Activated T-cell treated with anti-CD3 and anti-CD28 coated beads, Interleukin-2, amount 50 U/mL, for 1 hour (primary cell): Measurements from ENCODE around the gene PRXL2B.
"Not testable (repeated sequence)": the region's sequence is repeated elsewhere in the genome, so short reads cannot be mapped to it uniquely, and the experiment has no call there.

ENCODE experiments used
- DNase-seq: peaks from one replicate; pipeline ENCODE4 v3.0.0-alpha.2; 2020

The PRXL2B gene

DNA sequence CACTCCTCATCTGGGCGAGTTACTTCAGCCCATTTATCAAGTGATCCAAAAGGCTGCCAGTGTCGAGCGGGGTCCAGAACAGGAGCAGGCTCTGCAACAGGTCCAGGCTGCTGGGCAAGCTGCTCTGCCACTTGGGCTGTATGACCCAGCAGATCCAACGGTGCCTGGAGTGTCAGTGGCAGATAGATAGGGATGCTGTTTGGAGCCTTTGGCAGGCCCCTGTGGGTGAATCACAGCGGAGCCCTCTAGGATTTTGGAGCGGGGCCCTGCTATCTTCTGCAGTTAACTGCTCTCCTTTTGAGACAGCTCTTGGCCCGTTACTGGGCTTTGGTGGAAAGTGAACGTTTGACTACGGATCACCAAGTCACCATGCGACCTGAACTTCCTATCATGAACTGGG is 38.7 kb downstream of the PRXL2B start:
- DNase-seq: no peak

GRCh38 chr1:2625748-2626147 is 39.2 kb downstream of the PRXL2B start:
- DNase-seq: not testable (repeated sequence)

- DNase-seq: no peak
Measured at GRCh38 chr1:2627746-2628145, 41.2 kb downstream of the PRXL2B start.

- peak; percentile 28 for DNase-seq
Measured at GRCh38 chr1:2628191-2628932, 41.8 kb downstream of the PRXL2B start.

DNA sequence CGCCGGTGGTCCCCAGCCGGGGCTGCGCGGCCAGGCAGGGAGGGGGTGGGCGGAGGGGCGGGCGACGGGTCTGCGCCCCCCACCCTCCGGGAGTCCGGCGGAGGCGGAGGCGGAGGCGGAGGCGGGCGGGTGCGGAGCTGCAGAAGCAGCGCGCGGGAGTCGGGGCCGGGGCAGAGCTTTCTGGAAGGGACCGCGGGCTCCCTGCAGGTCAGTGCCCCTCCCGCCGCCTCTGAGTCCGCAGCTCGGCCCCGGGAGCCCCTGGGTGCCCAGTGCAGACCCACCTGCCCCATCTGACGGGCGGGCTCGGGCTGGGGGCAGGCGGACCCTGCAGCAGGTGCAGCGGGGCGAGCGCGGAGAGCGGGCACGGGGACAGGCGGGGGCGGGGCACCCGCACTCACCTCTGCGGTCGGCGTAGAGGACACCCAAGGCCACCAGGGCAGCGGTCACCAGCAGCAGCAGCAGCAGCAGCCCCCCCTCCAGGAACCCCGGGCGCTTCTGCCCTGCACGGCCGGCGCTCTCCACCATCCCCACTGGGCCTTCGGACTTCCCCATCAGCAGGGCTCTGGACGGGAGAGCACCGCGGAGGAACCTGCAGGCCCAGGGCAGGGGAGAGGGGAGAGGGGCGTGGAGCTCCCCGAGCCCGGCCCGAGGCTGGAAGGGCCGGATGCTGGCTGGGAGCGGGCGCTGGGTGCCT is 42.5 kb downstream of the PRXL2B start:
- DNase-seq: peak; percentile 22

DNA sequence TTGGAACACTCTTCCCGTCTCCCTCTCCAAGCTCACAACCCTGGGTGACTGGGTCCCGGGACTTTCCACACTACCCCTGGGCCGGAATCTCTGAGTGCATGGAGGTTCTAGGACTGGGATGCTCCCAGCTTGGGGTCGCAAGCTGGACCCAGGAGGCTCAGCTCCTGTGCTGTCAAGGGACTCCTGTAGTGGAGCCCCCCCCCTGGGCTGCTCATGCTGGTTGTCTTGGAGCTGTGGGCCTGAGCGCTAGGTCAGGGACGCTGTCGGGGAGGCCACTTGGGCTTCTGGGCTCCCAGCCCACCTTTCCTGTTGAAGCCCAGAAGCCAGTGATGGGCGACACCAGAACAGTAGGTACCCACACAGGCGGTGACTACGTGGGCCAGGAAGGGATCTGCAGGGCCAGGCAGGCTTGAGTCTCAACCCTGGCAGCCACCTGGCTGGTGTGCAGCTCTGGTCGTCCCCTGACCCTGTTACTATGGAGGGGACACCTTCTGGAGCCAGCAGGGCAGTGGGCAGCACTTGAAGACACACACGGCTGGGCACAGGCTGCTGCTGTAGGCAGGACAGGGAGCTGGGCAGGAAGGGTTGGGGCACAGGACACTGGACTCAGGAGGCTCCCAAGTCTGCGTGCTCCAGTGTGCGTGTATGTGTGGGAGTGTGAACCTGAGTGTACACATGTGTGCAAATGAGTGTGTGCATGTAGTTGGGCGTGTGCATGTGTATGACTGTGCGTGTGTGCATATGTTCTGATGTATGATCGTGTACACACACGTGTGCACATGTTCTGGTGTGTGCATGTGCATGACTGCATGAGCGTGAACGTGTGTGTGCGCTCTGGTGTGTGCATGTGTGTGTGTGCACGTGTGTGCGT is 43.3 kb downstream of the PRXL2B start:
- DNase-seq: peak; percentile 17

DNA sequence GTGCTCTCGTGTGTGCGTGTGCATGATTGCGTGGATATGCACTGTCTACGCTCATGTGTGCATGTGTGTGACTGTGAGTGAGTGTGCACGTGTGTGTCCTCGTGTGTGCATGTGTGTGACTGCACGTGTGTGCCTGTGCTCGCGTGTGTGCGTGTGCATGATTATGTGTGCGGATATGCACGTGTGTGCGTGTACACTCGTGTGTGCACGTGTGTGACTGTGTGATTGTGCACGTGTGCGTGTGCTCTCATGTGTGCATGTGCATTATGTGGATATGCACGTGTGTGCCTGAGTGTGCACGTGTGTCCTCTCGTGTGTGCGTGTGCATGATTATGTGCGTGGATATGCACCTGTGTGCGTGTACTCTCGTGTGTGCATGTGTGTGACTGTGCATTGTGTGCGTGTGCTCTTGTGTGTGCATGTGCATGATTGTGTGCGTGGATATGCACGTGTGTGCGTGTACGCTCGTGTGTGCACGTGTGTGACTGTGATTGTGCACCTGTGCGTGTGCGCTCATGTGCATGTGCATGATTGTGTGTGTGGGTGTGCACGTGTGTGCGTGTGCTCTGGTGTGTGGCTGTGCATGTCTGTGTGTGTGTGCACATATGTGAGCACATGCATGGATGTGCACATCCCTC is 44.0 kb downstream of the PRXL2B start:
- no peak for DNase-seq

DNA sequence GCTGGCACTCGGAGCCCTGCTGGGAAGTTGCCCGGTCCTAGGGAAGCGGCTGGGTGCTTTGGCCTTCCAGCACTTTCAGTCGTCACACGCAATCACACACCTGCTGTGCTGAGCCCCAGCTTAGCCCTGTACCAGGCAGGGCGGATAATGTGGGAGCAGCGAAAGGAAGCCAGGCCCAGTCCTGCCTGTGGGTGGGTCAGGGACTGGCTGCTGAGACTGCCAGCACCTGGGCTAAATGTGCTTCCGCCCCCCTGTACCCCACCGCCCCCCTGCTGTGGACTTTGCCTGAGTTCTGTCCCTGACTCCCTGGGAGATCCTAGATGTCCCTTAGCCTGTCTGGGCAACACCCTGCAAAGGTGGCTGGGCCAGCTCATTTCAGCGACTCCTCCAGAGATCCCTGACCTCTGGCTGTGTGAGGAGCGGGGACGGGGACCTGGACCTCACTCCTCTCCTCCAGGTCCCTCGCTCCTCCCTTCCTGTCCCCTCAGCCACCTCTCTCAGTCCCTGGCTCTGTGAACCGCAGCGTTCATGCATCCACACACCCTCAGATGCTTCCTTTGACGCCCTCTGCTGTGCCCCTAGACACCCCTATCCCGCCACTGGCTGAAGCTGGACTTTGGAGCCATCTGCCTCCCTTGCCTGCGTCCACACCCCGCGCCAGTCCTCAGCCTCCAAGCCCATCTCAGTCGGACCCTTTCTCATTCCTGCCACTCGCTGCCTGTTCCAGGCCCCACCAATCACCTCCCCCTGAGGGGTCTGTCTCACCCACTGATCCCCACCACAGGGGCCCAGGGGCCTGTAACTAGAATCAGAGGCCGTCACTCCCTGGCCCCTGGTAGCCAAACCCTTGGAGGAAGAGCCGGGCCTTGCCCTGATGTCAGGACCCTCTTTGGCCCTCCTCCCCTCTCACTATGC is 44.8 kb downstream of the PRXL2B start:
- no peak for DNase-seq

GRCh38 chr1:2632051-2632430 is 45.5 kb downstream of the PRXL2B start:
- no peak for DNase-seq

- DNase-seq: no peak
Measured at GRCh38 chr1:2632561-2633361, 46.2 kb downstream of the PRXL2B start, which contains the start of gene MMEL1. TSS of gene MMEL1 (minus strand) at chr1:2633016. CDS start at chr1:2629484, 3,532 bp downstream.

DNA sequence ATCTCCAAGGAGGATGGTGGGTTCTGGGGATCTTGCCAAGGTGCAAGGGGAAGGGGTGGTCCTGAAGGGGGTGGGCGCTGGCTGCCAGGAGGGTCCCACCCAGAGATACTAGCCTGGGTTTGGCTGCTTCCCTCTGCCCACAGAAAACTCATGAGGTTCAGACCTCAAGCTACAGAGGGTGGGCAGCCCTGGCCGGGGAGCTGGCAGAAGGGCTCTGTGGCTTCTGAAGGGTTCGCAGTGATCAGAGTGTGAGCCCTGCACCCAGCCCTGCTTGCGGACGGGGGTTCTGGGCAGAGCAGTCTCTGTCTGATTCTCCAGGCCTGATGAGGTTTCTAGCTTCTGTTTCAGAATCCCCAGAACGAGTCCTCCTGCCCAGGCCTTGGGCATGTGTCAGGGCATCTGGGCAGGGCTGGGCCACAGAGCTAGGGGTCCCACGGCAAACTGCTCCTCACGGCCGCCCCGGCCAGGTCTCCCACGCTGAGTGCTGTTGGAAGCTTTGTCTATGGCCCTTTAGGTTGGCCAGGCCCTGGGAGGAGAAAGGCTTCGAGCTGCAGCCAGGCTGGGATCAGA is 46.9 kb downstream of the PRXL2B start:
- DNase-seq: no peak

GRCh38 chr1:2633936-2634491 is 47.4 kb downstream of the PRXL2B start:
- DNase-seq: peak; percentile 17

GRCh38 chr1:2635361-2636010 is 48.9 kb downstream of the PRXL2B start:
- no peak for DNase-seq

DNA sequence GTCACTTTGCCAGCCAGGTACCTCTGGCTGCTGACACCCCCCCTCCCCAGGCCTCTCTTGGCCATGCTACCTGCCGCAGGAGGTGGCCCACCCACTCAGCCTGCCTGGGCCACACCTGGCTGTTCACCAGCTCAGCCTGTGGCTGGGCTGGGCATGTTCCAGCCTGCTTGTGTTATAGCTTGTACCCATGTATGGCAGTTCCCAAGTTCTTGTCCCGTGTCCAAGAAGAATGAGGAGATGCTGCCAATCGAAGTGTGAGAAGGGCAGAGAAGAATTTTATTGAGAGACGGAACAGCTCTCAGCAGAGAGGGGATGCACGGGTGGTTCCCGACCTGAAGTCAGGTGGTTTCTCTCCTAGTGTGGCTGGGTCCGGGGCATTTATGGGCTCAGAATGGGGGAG is 50.2 kb downstream of the PRXL2B start:
- DNase-seq: no peak

GRCh38 chr1:2637442-2638145 is 51.0 kb downstream of the PRXL2B start:
- DNase-seq: no peak

DNA sequence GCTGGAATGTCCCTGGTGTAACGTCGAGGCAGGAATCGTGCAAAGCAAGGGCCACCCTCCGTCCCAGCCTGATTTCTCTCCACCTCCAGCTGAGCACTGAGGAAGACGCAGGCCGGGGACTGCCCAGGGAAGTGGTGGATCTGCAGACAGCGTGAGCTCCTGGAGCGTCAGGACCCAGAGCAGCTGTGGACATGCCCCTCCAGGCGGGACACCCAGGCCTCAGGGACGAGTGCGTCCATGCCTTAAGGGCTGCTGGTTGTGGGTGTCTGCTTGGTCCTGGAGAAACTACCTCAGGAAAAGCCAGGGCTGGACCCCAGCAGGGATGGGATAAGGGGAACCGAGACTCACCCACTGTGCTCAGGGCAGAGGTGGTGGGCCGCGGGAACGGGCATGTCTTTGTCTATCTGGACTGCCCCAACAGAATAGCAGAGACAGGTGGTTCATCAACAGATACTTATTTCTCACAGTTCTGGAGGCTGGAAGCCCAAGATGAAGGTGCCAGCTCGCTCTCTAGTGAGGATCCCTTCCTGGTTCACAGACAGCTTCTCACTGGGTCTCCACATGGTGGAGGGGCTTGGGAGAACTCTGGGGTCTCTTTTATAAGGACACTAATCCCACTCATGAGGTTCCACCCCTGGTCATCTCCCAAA is 52.0 kb downstream of the PRXL2B start:
- no peak for DNase-seq

DNA sequence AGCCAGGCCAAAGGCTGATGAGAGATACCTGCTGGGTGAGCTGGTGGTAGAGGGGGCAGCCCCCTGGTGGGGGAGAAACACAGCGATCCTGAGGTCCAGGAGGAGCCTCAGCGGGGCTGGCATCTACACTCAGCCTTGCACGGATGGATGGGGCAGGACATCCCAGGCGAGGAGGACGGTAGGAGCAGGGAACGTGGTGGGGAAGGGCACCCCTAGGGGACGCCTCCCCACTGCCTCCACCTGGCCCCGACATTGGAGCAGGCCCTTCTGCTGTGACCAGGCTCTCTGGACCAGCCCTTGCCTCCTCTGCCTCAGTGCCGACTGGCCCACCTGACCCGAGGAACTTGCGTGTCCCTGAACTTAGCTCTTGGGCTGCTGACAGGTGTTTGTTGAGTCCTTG is 52.6 kb downstream of the PRXL2B start:
- no peak for DNase-seq
